Measurements from ENCODE around the gene PAK6.

PAK6 gene

GRCh38 chr15:40238532-40239403 lies at the start of gene PAK6:
Gene PAK6 (plus strand): TSS chr15:40239063. CDS start chr15:40264786, 25,723 bp downstream.
- peak in 31 of 58 donors; percentile 24 to 83 (median 49) for DNase-seq

GRCh38 chr15:40190591-40190990 lies 48.3 kb upstream of the PAK6 start:
- DNase-seq: no peak

GRCh38 chr15:40192942-40193341 lies 45.9 kb upstream of the PAK6 start:
- DNase-seq: peak in 2 of 58 donors; percentile 0 to 4

- DNase-seq: no peak
Measured at GRCh38 chr15:40197434-40197833, 41.4 kb upstream of the PAK6 start.

GRCh38 chr15:40198355-40199085 lies 40.3 kb upstream of the PAK6 start:
- no peak for DNase-seq

GRCh38 chr15:40204100-40204499 lies 34.8 kb upstream of the PAK6 start:
- no peak for DNase-seq

GRCh38 chr15:40217166-40217824 lies 21.6 kb upstream of the PAK6 start:
- peak in 9 of 58 donors; percentile 4 to 67 (median 15) for DNase-seq

- DNase-seq: no peak
Measured at GRCh38 chr15:40219801-40220200, 19.1 kb upstream of the PAK6 start.

GRCh38 chr15:40222131-40222530 lies 16.7 kb upstream of the PAK6 start:
- no peak for DNase-seq

GRCh38 chr15:40226736-40227135 lies 12.1 kb upstream of the PAK6 start:
- no peak for DNase-seq

- no peak for DNase-seq
Measured at GRCh38 chr15:40229316-40229715, 9.5 kb upstream of the PAK6 start.

GRCh38 chr15:40229956-40230355 lies 8.9 kb upstream of the PAK6 start:
- no peak for DNase-seq

GRCh38 chr15:40232625-40233070 lies 6.2 kb upstream of the PAK6 start:
- peak in 1 of 58 donors; percentile 15 for DNase-seq

GRCh38 chr15:40233727-40234577 lies 4.9 kb upstream of the PAK6 start:
- DNase-seq: no peak

- no peak for DNase-seq
Measured at GRCh38 chr15:40234783-40235182, 4.1 kb upstream of the PAK6 start.

GRCh38 chr15:40235201-40235885 lies 3.5 kb upstream of the PAK6 start:
- peak in 1 of 58 donors; percentile 13 for DNase-seq

- peak in 1 of 58 donors; percentile 65 for DNase-seq
Measured at GRCh38 chr15:40239404-40239692, 485 bp downstream of the PAK6 start.

GRCh38 chr15:40239693-40240618 lies 1.1 kb downstream of the PAK6 start:
- DNase-seq: peak in 13 of 58 donors; percentile 7 to 81 (median 45)

- DNase-seq: no peak
Measured at GRCh38 chr15:40240619-40241221, 1.9 kb downstream of the PAK6 start.

Data from anterior cingulate cortex (tissue), 58 donors.